Measurements from ENCODE around the gene REEP3. TPM values are rescaled to one million over a fixed set of nuclear protein-coding genes. Genes with fewer than 3 reads are reported as not detected.

REEP3 gene
- total and polyA plus RNA-seq, 12 donors = 9.9 to 27.7 (median 17.2) TPM

DNA sequence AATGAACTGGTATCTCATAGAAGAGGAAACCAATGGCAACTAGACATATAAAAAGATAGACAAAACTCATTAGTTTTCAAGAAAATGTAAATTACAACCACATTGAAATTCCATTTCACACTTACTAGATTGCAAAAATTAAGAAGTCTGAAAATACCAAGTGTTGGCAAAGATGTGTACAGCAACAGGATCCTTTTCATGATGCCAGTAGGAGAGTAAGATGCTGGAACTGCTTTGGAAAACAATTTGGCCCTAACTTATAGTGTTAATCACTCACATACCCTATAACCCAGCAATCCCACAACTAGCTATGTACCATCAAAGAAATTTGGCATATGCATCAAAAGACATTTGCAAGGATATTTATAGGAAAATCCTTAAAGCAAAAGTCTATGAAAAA is 15.5 kb downstream of the REEP3 start:
- no peak for DNase-seq
- H3K36me3 ChIP-seq = no peaks in the 10 kb centered on the region
- no peak overlapping the region for H3K27ac ChIP-seq
- no peaks in the 10 kb centered on the region for H3K27me3 ChIP-seq
- ATAC-seq = no peak
- intact Hi-C loops (cut with DNase I) = loop anchor here in 1 of 10 donors (1.0 kb wide), 1 partner anchor 29 kb away; no protein-coding TSS in a partner anchor
- H3K4me1 ChIP-seq = peaks cover 0 to 18% (median 7%) of the 10 kb centered on the region in 9 donors
- TF ChIP-seq, protein P1, sequence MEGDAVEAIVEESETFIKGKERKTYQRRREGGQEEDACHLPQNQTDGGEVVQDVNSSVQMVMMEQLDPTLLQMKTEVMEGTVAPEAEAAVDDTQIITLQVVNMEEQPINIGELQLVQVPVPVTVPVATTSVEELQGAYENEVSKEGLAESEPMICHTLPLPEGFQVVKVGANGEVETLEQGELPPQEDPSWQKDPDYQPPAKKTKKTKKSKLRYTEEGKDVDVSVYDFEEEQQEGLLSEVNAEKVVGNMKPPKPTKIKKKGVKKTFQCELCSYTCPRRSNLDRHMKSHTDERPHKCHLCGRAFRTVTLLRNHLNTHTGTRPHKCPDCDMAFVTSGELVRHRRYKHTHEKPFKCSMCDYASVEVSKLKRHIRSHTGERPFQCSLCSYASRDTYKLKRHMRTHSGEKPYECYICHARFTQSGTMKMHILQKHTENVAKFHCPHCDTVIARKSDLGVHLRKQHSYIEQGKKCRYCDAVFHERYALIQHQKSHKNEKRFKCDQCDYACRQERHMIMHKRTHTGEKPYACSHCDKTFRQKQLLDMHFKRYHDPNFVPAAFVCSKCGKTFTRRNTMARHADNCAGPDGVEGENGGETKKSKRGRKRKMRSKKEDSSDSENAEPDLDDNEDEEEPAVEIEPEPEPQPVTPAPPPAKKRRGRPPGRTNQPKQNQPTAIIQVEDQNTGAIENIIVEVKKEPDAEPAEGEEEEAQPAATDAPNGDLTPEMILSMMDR (IDR thresholded peaks at IDR 0.05) = no peak
- no peak overlapping the region for H3K4me3 ChIP-seq
- H3K9me3 ChIP-seq = no peaks in the 10 kb centered on the region

DNA sequence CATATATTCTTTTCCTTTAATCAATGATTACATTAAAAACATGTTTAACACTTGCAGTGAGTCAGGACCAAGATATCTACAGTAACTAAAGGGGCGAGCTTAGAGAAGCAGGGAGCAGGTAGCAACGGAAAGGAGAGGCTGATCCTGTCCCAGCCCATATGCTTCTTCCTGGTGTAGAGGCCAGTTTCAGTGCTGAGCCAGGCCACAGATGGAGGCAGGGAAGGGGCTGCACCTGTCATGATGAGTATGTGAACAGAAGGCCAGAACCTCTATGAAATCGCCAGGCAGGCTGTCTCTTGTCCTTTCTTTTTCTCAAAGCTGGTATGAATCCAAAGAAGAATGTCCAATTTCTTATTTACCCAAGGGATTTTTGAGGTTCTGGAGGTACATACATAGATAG is 16.3 kb downstream of the REEP3 start:
- DNase-seq (no peak), ATAC-seq (no peak)
- no peaks in the 10 kb centered on the region for H3K36me3 ChIP-seq
- H3K27me3 ChIP-seq = no peaks in the 10 kb centered on the region
- peaks cover 0 to 26% (median 4%) of the 10 kb centered on the region in 9 donors for H3K4me1 ChIP-seq
- no peaks in the 10 kb centered on the region for H3K9me3 ChIP-seq
- no peak overlapping the region for H3K4me3 ChIP-seq
- TF ChIP-seq, protein P1 (IDR thresholded peaks at IDR 0.05) = no peak
- no peak overlapping the region for H3K27ac ChIP-seq
- intact Hi-C loops (cut with DNase I) = no loop called here
- 93 to 95% methylated on average over 3 of the region's 3 CpGs for WGBS, 2 donors

DNA sequence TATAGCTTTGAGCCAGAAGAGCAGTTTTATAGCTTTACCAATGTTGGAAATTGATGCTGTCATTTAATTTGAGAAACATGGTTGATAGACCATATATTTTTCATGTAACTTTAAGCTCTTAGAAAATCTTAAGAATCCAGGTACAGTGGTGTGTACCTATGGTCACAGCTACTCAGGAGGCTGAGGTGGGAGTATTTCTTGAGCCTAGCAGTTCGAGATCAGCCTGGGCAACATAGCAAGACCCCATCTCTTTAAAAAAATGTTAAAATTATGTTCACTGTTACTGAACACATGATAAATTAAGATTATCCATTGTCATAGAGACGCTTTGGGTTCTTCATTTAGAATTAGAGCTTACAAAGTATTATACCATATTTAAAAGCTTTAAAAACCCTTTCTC is 18.2 kb downstream of the REEP3 start:
- TF ChIP-seq, protein P1 (IDR thresholded peaks at IDR 0.05) = no peak
- intact Hi-C loops (cut with DNase I) = no loop called here

DNA sequence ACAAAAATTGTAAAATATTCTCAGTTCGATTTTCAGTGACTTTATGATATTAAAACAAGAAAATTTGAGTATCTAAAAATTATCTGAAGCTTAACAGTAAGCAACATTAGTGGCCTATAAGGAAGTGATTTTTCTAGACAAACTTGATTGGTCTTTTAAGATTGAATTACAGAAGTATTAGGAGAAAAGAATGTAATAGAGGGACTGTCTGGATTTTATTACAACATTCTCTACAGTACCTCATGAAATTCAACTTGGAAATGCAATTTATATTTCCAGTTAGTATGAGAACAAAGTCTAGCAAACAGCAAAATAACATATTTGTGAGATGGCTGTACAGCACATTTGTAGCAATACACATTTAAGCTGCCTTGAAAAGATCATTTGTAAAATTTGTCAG is 18.8 kb downstream of the REEP3 start:
- intact Hi-C loops (cut with DNase I) = no loop called here
- ATAC-seq (no peak), DNase-seq (no peak)
- TF ChIP-seq, protein P1 (IDR thresholded peaks at IDR 0.05) = no peak
- no peaks in the 10 kb centered on the region for H3K36me3 ChIP-seq
- WGBS, 2 donors = 79 to 82% methylated on average over 1 of the region's 1 CpG
- no peaks in the 10 kb centered on the region for H3K27me3 ChIP-seq
- peaks cover 2 to 37% (median 16%) of the 10 kb centered on the region in 9 donors for H3K4me1 ChIP-seq
- H3K4me3 ChIP-seq = no peak overlapping the region
- H3K9me3 ChIP-seq = no peaks in the 10 kb centered on the region
- H3K27ac ChIP-seq = no peak overlapping the region

More for the DNA sequence above, 18.2 kb downstream of the REEP3 start:
- Histone ChIP-seq H3K4me3 (no peak overlapping the region), H3K9me3 (no peaks in the 10 kb centered on the region), H3K4me1 (peaks cover 2 to 34% (median 12%) of the 10 kb centered on the region in 9 donors), H3K27me3 (no peaks in the 10 kb centered on the region), H3K36me3 (no peaks in the 10 kb centered on the region), H3K27ac (no peak overlapping the region)
- ATAC-seq (no peak), DNase-seq (no peak)
- 97 to 98% methylated on average over 2 of the region's 2 CpGs for WGBS, 2 donors
